K562 (cell line): ENCODE measurements around the gene ANP32B. TPM values are rescaled to one million over a fixed set of nuclear protein-coding genes. Genes with fewer than 3 reads are reported as not detected.

Experiments used
- CLOCK ChIP-seq: fragments of 250-450 bp; sonication (Bioruptor Pico); IDR thresholded peaks from 2 replicates; pipeline ENCODE4 v1.4.0; 2020; ENCODE audit warnings: mild to moderate bottlenecking, moderate library complexity, borderline replicate concordance
- CREB3L1 ChIP-seq: fragments of 450-650 bp; IDR thresholded peaks from 2 replicates; pipeline ENCODE4 v1.6.1; 2014; ENCODE audit warnings: low read depth, mild to moderate bottlenecking, moderate library complexity, borderline replicate concordance
- CTCF ChIP-seq, 3 experiments: IDR thresholded peaks in 2 of 3; conservative IDR thresholded peaks in 1 of 3; 2 replicates each; pipeline ENCODE4 v1.5.1; 2011 to 2012; ENCODE audit warnings: low read length in 3 of 3, mild to moderate bottlenecking in 3 of 3, control low read depth in 2 of 3, improper control_type of control experiment in 1 of 3, inconsistent platforms in 1 of 3, low read depth in 1 of 3, mixed read lengths in 1 of 3, moderate library complexity in 1 of 3; ENCODE audit not compliant: insufficient read depth in 2 of 3
- FOXP1 ChIP-seq: sonication (generic); formaldehyde crosslinking; IDR thresholded peaks from 2 replicates; pipeline ENCODE4 v1.8.0; 2022; ENCODE audit warnings: mild to moderate bottlenecking, missing genetic modification reagents
- PKNOX1 ChIP-seq: fragments of 450-650 bp; IDR thresholded peaks from 2 replicates; pipeline ENCODE4 v1.6.1; 2016
- SMAD3 ChIP-seq: fragments of 450-650 bp; formaldehyde crosslinking; conservative IDR thresholded peaks from 2 replicates; pipeline ENCODE4 v1.4.0; 2020; ENCODE audit warnings: mild to moderate bottlenecking
- TOE1 ChIP-seq, 2 experiments: fragments of 450-650 bp in 1 of 2; sonication (generic) in 1 of 2; formaldehyde crosslinking in 1 of 2; IDR thresholded peaks; 2 replicates each; pipeline versions ENCODE4 v1.7.1 to v1.8.0; 2016 to 2022; ENCODE audit warnings: borderline replicate concordance in 2 of 2, mild to moderate bottlenecking in 2 of 2, antibody characterized with exemption in 1 of 2, inconsistent platforms in 1 of 2, low read depth in 1 of 2, missing genetic modification reagents in 1 of 2, moderate library complexity in 1 of 2
- USF1 ChIP-seq: sonication (generic); formaldehyde crosslinking; IDR thresholded peaks from 2 replicates; pipeline ENCODE4 v1.9.0; 2022; ENCODE audit warnings: mild to moderate bottlenecking, missing genetic modification reagents
- ZNF311 ChIP-seq: fragments of 250-450 bp; sonication (Bioruptor Pico); IDR thresholded peaks from 2 replicates; pipeline ENCODE4 v1.4.0; 2020; ENCODE audit warnings: mild to moderate bottlenecking, moderate library complexity
- ZNF395 ChIP-seq: fragments of 200-800 bp; sonication (Bioruptor generic); IDR thresholded peaks from 2 replicates; pipeline ENCODE4 v1.6.1; 2017; ENCODE audit warnings: missing genetic modification characterization, missing compliant biosample characterization
- ZNF449 ChIP-seq: fragments of 250-450 bp; sonication (Bioruptor Pico); IDR thresholded peaks from 2 replicates; pipeline ENCODE4 v1.8.0; 2022; ENCODE audit warnings: moderate library complexity, mild to moderate bottlenecking, inconsistent platforms
- ZNF764 ChIP-seq: fragments of 250-450 bp; sonication (Bioruptor Pico); IDR thresholded peaks from 2 replicates; pipeline ENCODE4 v1.4.0; 2020; ENCODE audit warnings: low read depth, mild to moderate bottlenecking, moderate library complexity
- polyA plus RNA-seq, 8 experiments: library from polyadenylated mRNA; depleted of rRNA in 4 of 8; stranded (reverse) in 5 of 8; unstranded in 3 of 8; fragments of >200 nt; fragmentation: Nextera tagmentation in 2 of 8; fragmentation: Illumina TruSeq in 1 of 8; extraction: Ambion mirVana in 2 of 8; extraction: Trizol in 1 of 8; gene quantifications; 2 replicates each; pipeline versions ENCODE4 v1.2.1 to v1.2.3, GENCODE V29; 2011 to 2014; ENCODE audit warnings: inconsistent platforms in 1 of 8, missing spikeins in 1 of 8
- total RNA-seq, 7 experiments: library from RNA; depleted of rRNA in 6 of 7; stranded (reverse); fragments of >200 nt in 6 of 7; fragmentation: Illumina TruSeq in 2 of 7; extraction: Trizol in 2 of 7; gene quantifications; 2 replicates each; pipeline versions ENCODE4 v1.2.1 to v1.2.3, GENCODE V29; 2011 to 2021; ENCODE audit warnings: low replicate concordance in 1 of 7

ANP32B gene
- total and polyA plus RNA-seq, 9 of the 15 experiments (the other 6 are each of a cell fraction or from before 2014, with no cell fraction given), result 68.9 to 815 (median 141) TPM

GRCh38 chr9:98045234-98046179, 62.4 kb downstream of the ANP32B start (continued):
- no peak for TF ChIP-seq CLOCK (CRISPR knock-in tag)
- peak; percentile 3 to 30 (median 23); a peak in 1 of 6 replicates for TF ChIP-seq CTCF (IDR thresholded peaks at IDR 0.05 in 2 of 3, conservative IDR thresholded peaks at IDR 0.05 in 1 of 3; ENCODE audit: insufficient read depth in 2 of 3, low read depth in 1 of 3, low read length in 3 of 3)
- TF ChIP-seq ZNF764 (CRISPR knock-in tag), result no peak
- no peak for TF ChIP-seq SMAD3
- no peak for TF ChIP-seq ZNF449 (CRISPR knock-in tag)
- TF ChIP-seq CREB3L1, result peak; percentile 34; the same call in 1 of the 2 replicates
- TF ChIP-seq ZNF395 (CRISPR knock-in tag), result peak; percentile 89
- TF ChIP-seq ZNF311 (CRISPR knock-in tag), result peak; percentile 74; the same call in 1 of the 2 replicates
- TF ChIP-seq PKNOX1, result peak; percentile 92
- TF ChIP-seq FOXP1, result no peak
- TF ChIP-seq TOE1 (IDR thresholded peaks at IDR 0.05; ENCODE audit: borderline replicate concordance), result peak; percentile 63; the same call in 1 of the 2 replicates
- TF ChIP-seq TOE1 (CRISPR knock-in tag; IDR thresholded peaks at IDR 0.05; ENCODE audit: borderline replicate concordance, low read depth), result no peak
- no peak for TF ChIP-seq USF1 (CRISPR knock-in tag)
